ENCODE data around the gene SKA3. TPM values are rescaled to one million over a fixed set of nuclear protein-coding genes. Genes with fewer than 3 reads are reported as not detected.

The SKA3 gene
- total RNA-seq, 2 experiments from 2014 or later = 39.5 to 41.5 TPM

GRCh38 chr13:21104199-21105019 is 71.9 kb downstream of the SKA3 start:
- CTCF ChIA-PET = no interaction called here

More at GRCh38 chr13:21104199-21105019, 71.9 kb downstream of the SKA3 start:
- H3K27me3 Mint-ChIP-seq = no peaks in the 10 kb centered on the region
- POLR2A ChIA-PET = no interaction called here
- no peak overlapping the region for H3K4me3 Mint-ChIP-seq
- TF ChIP-seq CTCF (IDR thresholded peaks at IDR 0.05) = no peak
- H3K36me3 Mint-ChIP-seq (ENCODE audit: low read depth) = no peaks in the 10 kb centered on the region
- no peak overlapping the region for H3K27ac Mint-ChIP-seq
- ATAC-seq (no peak), DNase-seq (no peak)
- intact Hi-C loops (cut with micrococcal nuclease) = no loop called here
- H3K4me1 Mint-ChIP-seq (ENCODE audit: low read depth) = no peaks in the 10 kb centered on the region
- no peaks in the 10 kb centered on the region for H3K9me3 Mint-ChIP-seq

Other genes starting within 250 kb of the SKA3 start
- 1 to 10 TPM; 1.3 to 3.0 TPM for gene LATS2, start 115.0 kb downstream of the SKA3 start, total RNA-seq
- gene SAP18, start 36.4 kb downstream of the SKA3 start, total RNA-seq = 100 to 1,000 TPM; 225 to 248 TPM
- gene MRPL57, start 106 bp upstream of the SKA3 start, total RNA-seq = 10 to 100 TPM; 24.8 to 25.5 TPM